ENCODE data around the gene OR51B6. TPM values are rescaled to one million over a fixed set of nuclear protein-coding genes. Genes with fewer than 3 reads are reported as not detected.
"Not testable (repeated sequence)": the region's sequence is repeated elsewhere in the genome, so short reads cannot be mapped to it uniquely, and the experiment has no call there.

Gene OR51B6
- polyA plus RNA-seq, 1 donor (not counting 4 experiments of a cell fraction or from before 2014, with no cell fraction given): not detected

- Histone ChIP-seq H3K4me1 (ENCODE audit: control insufficient read depth, extremely low read depth, insufficient read depth, low read length) (no peaks in the 10 kb centered on the region), H3K27me3 (ENCODE audit: control insufficient read depth, extremely low read depth, insufficient read depth, low read length) (no peaks in the 10 kb centered on the region), H2AFZ (ENCODE audit: control insufficient read depth, low read length) (no peak overlapping the region), H3K79me2 (ENCODE audit: control insufficient read depth, insufficient read depth, low read length) (no peaks in the 10 kb centered on the region), H3K36me3 (ENCODE audit: control insufficient read depth in 2 of 2, extremely low read depth in 1 of 2, insufficient read depth in 2 of 2, low read length in 2 of 2) (no peaks in the 10 kb centered on the region), H3K4me3 (ENCODE audit: control insufficient read depth in 2 of 3, extremely low read depth in 1 of 3, insufficient read depth in 2 of 3, low read depth in 1 of 3, low read length in 3 of 3) (no peak overlapping the region), H3K4me2 (ENCODE audit: control insufficient read depth, extremely low read depth, insufficient read depth, low read depth, low read length) (no peak overlapping the region), H3K27ac (ENCODE audit: control insufficient read depth, insufficient read depth, low read length) (no peak overlapping the region), H4K20me1 (ENCODE audit: control insufficient read depth, extremely low read depth, insufficient read depth, low read length) (no peaks in the 10 kb centered on the region), H3K9me1 (ENCODE audit: control insufficient read depth, extremely low read depth, insufficient read depth, low read length) (no peaks in the 10 kb centered on the region), H3K9me3 (ENCODE audit: control insufficient read depth, low read depth, low read length) (no peaks in the 10 kb centered on the region), H3K9ac (ENCODE audit: control insufficient read depth, extremely low read depth, insufficient read depth, low read length) (no peak overlapping the region)
- DNase-seq (ENCODE audit: low read depth, low spot score) (no peak), FAIRE-seq (no peak)
- TF ChIP-seq EZH2 (IDR thresholded peaks at IDR 0.05; ENCODE audit: low read length) (no peak), CTCF (optimal IDR thresholded peaks at IDR 0.05 in 1 of 3, IDR thresholded peaks at IDR 0.05 in 1 of 3, conservative IDR thresholded peaks at IDR 0.05 in 1 of 3; ENCODE audit: extremely low read depth in 1 of 3, insufficient read depth in 2 of 3, low read length in 3 of 3) (no peak)
- dilution Hi-C loops (cut with MboI; ENCODE audit: extremely low pct_ligation_motif_present, low sequenced_read_pairs): no loop called here
Measured at GRCh38 chr11:5349550-5349949, 1.8 kb upstream of the OR51B6 start.

- H3K4me2 ChIP-seq (ENCODE audit: control insufficient read depth, extremely low read depth, insufficient read depth, low read depth, low read length); H3K4me3 ChIP-seq (ENCODE audit: control insufficient read depth in 2 of 3, extremely low read depth in 1 of 3, insufficient read depth in 2 of 3, low read depth in 1 of 3, low read length in 3 of 3); H3K9ac ChIP-seq (ENCODE audit: control insufficient read depth, extremely low read depth, insufficient read depth, low read length); H3K9me3 ChIP-seq (ENCODE audit: control insufficient read depth, low read depth, low read length); H3K4me1 ChIP-seq (ENCODE audit: control insufficient read depth, extremely low read depth, insufficient read depth, low read length); H3K36me3 ChIP-seq (ENCODE audit: control insufficient read depth in 2 of 2, extremely low read depth in 1 of 2, insufficient read depth in 2 of 2, low read length in 2 of 2); H3K79me2 ChIP-seq (ENCODE audit: control insufficient read depth, insufficient read depth, low read length); H3K27ac ChIP-seq (ENCODE audit: control insufficient read depth, insufficient read depth, low read length); H3K27me3 ChIP-seq (ENCODE audit: control insufficient read depth, extremely low read depth, insufficient read depth, low read length); H2AFZ ChIP-seq (ENCODE audit: control insufficient read depth, low read length); H4K20me1 ChIP-seq (ENCODE audit: control insufficient read depth, extremely low read depth, insufficient read depth, low read length); FAIRE-seq; dilution Hi-C loops (cut with MboI; ENCODE audit: extremely low pct_ligation_motif_present, low sequenced_read_pairs); DNase-seq (ENCODE audit: low read depth, low spot score); H3K9me1 ChIP-seq (ENCODE audit: control insufficient read depth, extremely low read depth, insufficient read depth, low read length): not testable (repeated sequence)
Measured at GRCh38 chr11:5356031-5356430, 4.7 kb downstream of the OR51B6 start.

DNA sequence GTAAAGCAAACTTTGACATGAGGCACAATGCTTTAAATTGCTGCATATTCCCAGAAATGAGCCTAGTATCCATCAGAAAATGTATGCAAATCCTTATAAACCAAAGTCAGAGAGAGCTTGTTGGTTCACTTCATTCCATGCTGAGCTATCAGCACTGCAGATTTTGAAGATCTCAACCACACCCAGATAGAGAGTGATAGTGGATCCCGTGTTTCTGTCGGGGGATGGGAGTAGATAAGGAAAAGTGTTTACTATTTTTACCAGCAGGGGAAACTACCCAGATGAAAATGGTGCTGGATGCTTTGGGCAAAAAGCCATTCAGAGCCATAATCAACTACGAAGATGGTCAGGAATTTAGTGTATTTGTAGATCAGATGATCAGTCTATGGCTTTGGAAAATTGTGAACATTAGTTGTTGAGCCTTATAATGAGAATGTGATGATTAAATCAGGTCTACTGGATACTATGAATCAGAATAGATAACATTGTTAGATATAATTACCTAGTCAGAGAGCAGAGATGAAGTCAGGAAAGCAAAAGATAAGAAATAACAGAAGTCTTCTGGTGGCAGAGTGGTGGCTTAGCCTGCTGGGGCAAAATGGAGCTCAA is 10.8 kb downstream of the OR51B6 start:
- no peaks in the 10 kb centered on the region for H3K79me2 ChIP-seq (ENCODE audit: control insufficient read depth, insufficient read depth, low read length)

More for the DNA sequence above, 10.8 kb downstream of the OR51B6 start:
- no peak overlapping the region for H3K27ac ChIP-seq (ENCODE audit: control insufficient read depth, insufficient read depth, low read length)
- no peak for DNase-seq (ENCODE audit: low read depth, low spot score)
- FAIRE-seq: no peak
- no peaks in the 10 kb centered on the region for H3K9me3 ChIP-seq (ENCODE audit: control insufficient read depth, low read depth, low read length)
- TF ChIP-seq EZH2 (IDR thresholded peaks at IDR 0.05; ENCODE audit: low read length) (no peak), CTCF (optimal IDR thresholded peaks at IDR 0.05 in 1 of 3, IDR thresholded peaks at IDR 0.05 in 1 of 3, conservative IDR thresholded peaks at IDR 0.05 in 1 of 3; ENCODE audit: extremely low read depth in 1 of 3, insufficient read depth in 2 of 3, low read length in 3 of 3) (no peak)
- H3K9me1 ChIP-seq (ENCODE audit: control insufficient read depth, extremely low read depth, insufficient read depth, low read length): no peaks in the 10 kb centered on the region
- no peak overlapping the region for H3K4me2 ChIP-seq (ENCODE audit: control insufficient read depth, extremely low read depth, insufficient read depth, low read depth, low read length)
- dilution Hi-C loops (cut with MboI; ENCODE audit: extremely low pct_ligation_motif_present, low sequenced_read_pairs): no loop called here
- H2AFZ ChIP-seq (ENCODE audit: control insufficient read depth, low read length): no peak overlapping the region
- no peak overlapping the region for H3K4me3 ChIP-seq (ENCODE audit: control insufficient read depth in 2 of 3, extremely low read depth in 1 of 3, insufficient read depth in 2 of 3, low read depth in 1 of 3, low read length in 3 of 3)
- no peaks in the 10 kb centered on the region for H3K4me1 ChIP-seq (ENCODE audit: control insufficient read depth, extremely low read depth, insufficient read depth, low read length)
- H3K9ac ChIP-seq (ENCODE audit: control insufficient read depth, extremely low read depth, insufficient read depth, low read length): no peak overlapping the region
- no peaks in the 10 kb centered on the region for H3K27me3 ChIP-seq (ENCODE audit: control insufficient read depth, extremely low read depth, insufficient read depth, low read length)
- no peaks in the 10 kb centered on the region for H4K20me1 ChIP-seq (ENCODE audit: control insufficient read depth, extremely low read depth, insufficient read depth, low read length)
- no peaks in the 10 kb centered on the region for H3K36me3 ChIP-seq (ENCODE audit: control insufficient read depth in 2 of 2, extremely low read depth in 1 of 2, insufficient read depth in 2 of 2, low read length in 2 of 2)
